Measurements from ENCODE around the gene ZNF385B. TPM values are rescaled to one million over a fixed set of nuclear protein-coding genes. Genes with fewer than 3 reads are reported as not detected.

The ZNF385B gene
- polyA plus RNA-seq, 1 donor = 7.9 TPM

- no peak for DNase-seq
Measured at GRCh38 chr2:179855673-179856072, 5.7 kb downstream of the ZNF385B start.

GRCh38 chr2:179854891-179855290, 6.5 kb downstream of the ZNF385B start:
- DNase-seq = no peak

- no peak for DNase-seq
Measured at GRCh38 chr2:179853108-179853507, 8.3 kb downstream of the ZNF385B start.

GRCh38 chr2:179850188-179850587, 11.2 kb downstream of the ZNF385B start:
- no peak for DNase-seq

- DNase-seq = no peak
Measured at GRCh38 chr2:179849719-179850118, 11.7 kb downstream of the ZNF385B start.

- no peak for DNase-seq
Measured at GRCh38 chr2:179843541-179843940, 17.9 kb downstream of the ZNF385B start.

GRCh38 chr2:179842498-179843153, 18.8 kb downstream of the ZNF385B start:
- DNase-seq = no peak

GRCh38 chr2:179840840-179841239, 20.6 kb downstream of the ZNF385B start:
- no peak for DNase-seq

- no peak for DNase-seq
Measured at GRCh38 chr2:179837408-179837807, 24.0 kb downstream of the ZNF385B start.

GRCh38 chr2:179830043-179830787, 31.2 kb downstream of the ZNF385B start:
- DNase-seq = no peak

- no peak for DNase-seq
Measured at GRCh38 chr2:179826297-179826696, 35.1 kb downstream of the ZNF385B start.

GRCh38 chr2:179825494-179825893, 35.9 kb downstream of the ZNF385B start:
- DNase-seq = no peak

- DNase-seq = no peak
Measured at GRCh38 chr2:179824961-179825360, 36.5 kb downstream of the ZNF385B start.

GRCh38 chr2:179822540-179822939, 38.9 kb downstream of the ZNF385B start:
- no peak for DNase-seq

- DNase-seq = no peak
Measured at GRCh38 chr2:179818546-179818945, 42.9 kb downstream of the ZNF385B start.

GRCh38 chr2:179817181-179817841, 44.1 kb downstream of the ZNF385B start:
- no peak for DNase-seq

- DNase-seq = no peak
Measured at GRCh38 chr2:179814050-179814449, 47.4 kb downstream of the ZNF385B start.

- no peak for DNase-seq
Measured at GRCh38 chr2:179812501-179812900, 48.9 kb downstream of the ZNF385B start.

GRCh38 chr2:179811042-179811441, 50.4 kb downstream of the ZNF385B start:
- no peak for DNase-seq

- DNase-seq = no peak
Measured at GRCh38 chr2:179809606-179810005, 51.8 kb downstream of the ZNF385B start.

- no peak for DNase-seq
Measured at GRCh38 chr2:179805001-179805400, 56.4 kb downstream of the ZNF385B start.

GRCh38 chr2:179804206-179804605, 57.2 kb downstream of the ZNF385B start:
- DNase-seq = no peak

GRCh38 chr2:179802051-179802882, 59.1 kb downstream of the ZNF385B start:
- no peak for DNase-seq

Data from hindlimb muscle (tissue), 1 donor.